ENCODE results near the gene LIMS2. TPM values are rescaled to one million over a fixed set of nuclear protein-coding genes. Genes with fewer than 3 reads are reported as not detected.

LIMS2 gene
- total and polyA plus RNA-seq, 10 donors: 62.5 to 437 (median 115) TPM

DNA sequence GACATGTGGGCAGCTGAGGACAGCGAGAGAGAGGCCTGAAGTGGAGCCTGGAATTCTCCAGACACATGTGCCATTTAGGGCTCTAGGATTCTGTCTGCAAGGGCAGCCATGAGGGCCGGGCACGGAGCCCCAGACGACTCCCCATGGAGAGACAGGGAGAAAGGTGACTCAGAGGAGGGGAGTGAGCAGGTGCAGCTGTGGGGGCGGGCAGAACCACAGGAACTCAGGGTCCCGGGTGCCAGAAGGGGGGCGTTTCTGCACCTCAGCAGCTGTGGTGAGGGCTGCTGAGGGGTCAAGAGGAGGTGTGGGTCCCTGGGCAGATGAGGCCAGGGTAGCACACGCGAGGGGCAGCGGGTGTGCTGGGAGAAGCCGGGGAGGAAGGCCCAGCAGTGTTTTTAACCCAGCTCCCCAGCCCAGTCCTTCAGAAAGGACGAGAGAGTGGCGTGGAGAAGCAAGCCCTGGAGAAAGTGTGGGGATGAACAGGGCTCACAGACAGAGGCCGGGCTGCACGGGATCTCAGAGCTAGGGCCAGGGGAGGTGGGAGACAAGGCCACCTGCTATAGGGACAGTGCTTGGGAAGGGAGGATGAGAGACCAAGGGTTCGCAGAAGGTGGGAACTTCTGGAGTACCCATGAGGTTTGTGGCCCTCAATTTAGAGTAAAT is 21.8 kb downstream of the LIMS2 start:
- no peak for TF ChIP-seq POLR2AphosphoS5 (IDR thresholded peaks at IDR 0.05)
- TF ChIP-seq POLR2A (IDR thresholded peaks at IDR 0.05): no peak
- TF ChIP-seq, protein P1, sequence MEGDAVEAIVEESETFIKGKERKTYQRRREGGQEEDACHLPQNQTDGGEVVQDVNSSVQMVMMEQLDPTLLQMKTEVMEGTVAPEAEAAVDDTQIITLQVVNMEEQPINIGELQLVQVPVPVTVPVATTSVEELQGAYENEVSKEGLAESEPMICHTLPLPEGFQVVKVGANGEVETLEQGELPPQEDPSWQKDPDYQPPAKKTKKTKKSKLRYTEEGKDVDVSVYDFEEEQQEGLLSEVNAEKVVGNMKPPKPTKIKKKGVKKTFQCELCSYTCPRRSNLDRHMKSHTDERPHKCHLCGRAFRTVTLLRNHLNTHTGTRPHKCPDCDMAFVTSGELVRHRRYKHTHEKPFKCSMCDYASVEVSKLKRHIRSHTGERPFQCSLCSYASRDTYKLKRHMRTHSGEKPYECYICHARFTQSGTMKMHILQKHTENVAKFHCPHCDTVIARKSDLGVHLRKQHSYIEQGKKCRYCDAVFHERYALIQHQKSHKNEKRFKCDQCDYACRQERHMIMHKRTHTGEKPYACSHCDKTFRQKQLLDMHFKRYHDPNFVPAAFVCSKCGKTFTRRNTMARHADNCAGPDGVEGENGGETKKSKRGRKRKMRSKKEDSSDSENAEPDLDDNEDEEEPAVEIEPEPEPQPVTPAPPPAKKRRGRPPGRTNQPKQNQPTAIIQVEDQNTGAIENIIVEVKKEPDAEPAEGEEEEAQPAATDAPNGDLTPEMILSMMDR (IDR thresholded peaks at IDR 0.05 in 8 of 11, conservative IDR thresholded peaks at IDR 0.05 in 3 of 11): no peak
- H3K4me3 ChIP-seq: no peak overlapping the region
- H3K27ac ChIP-seq: peak overlapping the region in 4 of 8 donors; percentile 39 to 87 (median 58)
- DNase-seq: no peak
- no peaks in the 10 kb centered on the region for H3K9me3 ChIP-seq
- intact Hi-C loops (cut with DNase I; ENCODE audit: low total_unique reads): no loop called here
- 77 to 82% (median 80%) methylated on average over 15 to 16 of the region's 16 CpGs for WGBS, 5 donors
- no peaks in the 10 kb centered on the region for H3K27me3 ChIP-seq (replicated peaks in 1 of 7)
- H3K4me1 ChIP-seq: peaks cover 14 to 95% (median 68%) of the 10 kb centered on the region in 6 donors
- peaks cover 0 to 65% (median 0%) of the 10 kb centered on the region in 6 donors for H3K36me3 ChIP-seq

DNA sequence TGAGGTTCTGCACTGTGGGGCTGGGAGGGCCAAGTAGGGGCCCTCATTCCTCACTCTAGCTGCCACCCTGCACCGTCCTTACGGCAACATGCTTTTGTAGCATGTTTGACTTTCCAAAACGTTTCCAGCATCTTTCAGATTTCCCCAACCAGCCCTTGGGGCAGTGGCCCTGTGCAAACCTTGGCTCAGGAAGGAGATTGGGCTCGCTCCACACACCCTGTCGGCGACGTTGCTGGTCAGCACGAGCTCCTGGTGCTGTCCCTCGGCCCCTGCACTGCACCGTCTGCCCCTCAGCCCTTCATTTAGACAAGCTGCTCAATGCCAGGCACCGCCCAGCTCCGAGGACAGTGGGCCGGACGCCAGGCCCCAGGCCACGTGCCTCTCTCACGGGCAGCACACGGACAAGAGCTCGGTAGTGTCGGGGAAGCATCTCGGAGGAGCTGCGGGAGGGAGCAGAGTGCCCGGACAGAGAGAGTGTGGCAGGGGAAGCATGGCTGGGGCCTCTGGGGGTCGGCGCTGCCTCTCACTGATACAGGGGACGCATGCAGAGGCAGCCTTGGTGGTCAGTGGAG is 22.5 kb downstream of the LIMS2 start:
- H3K4me1 ChIP-seq: peaks cover 18 to 95% (median 71%) of the 10 kb centered on the region in 6 donors
- TF ChIP-seq, protein P1 (IDR thresholded peaks at IDR 0.05 in 8 of 11, conservative IDR thresholded peaks at IDR 0.05 in 3 of 11): no peak
- TF ChIP-seq POLR2AphosphoS5 (IDR thresholded peaks at IDR 0.05): peak in 2 of 3 donors; percentile 46 to 56
- peak overlapping the region in 6 of 8 donors; percentile 0 to 87 (median 44) for H3K27ac ChIP-seq
- H3K27me3 ChIP-seq (replicated peaks in 1 of 7): no peaks in the 10 kb centered on the region
- intact Hi-C loops (cut with DNase I; ENCODE audit: low total_unique reads): no loop called here
- peak; percentile 76 for DNase-seq
- H3K4me3 ChIP-seq: no peak overlapping the region
- WGBS, 5 donors: 70 to 81% (median 75%) methylated on average over 25 of the region's 25 CpGs
- H3K36me3 ChIP-seq: peaks cover 0 to 62% (median 0%) of the 10 kb centered on the region in 6 donors
- H3K9me3 ChIP-seq: no peaks in the 10 kb centered on the region

DNA sequence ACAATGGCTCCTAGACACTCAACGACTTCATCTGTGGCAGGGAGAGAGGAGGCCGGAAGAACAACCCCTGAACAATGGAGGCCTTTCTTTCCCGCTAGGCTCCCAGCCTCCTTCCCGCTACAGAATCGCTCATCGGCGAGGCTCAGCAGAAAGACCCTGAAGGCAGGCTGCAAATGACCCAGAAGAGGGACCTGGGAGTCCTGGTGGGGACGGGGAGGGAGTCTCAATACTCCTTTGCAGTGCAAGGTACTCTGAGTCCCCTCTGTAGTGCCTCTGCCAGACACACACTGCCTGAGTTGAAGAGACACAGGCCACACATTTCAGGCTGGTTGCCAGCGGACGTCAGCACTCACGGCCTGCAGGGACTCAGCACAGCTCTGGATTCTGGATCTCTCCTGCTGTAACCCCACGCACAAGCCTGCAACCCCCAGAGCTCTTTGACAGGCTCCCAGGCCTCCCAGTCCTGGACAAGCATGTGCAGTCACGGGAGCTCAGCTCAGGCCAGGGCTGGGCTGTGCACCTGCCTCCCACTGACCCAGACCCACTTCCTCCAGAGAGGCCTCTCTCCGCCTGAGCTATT is 23.3 kb downstream of the LIMS2 start:
- Histone ChIP-seq H3K27ac (peak overlapping the region in 6 of 8 donors; percentile 0 to 87 (median 44)), H3K9me3 (no peaks in the 10 kb centered on the region), H3K27me3 (replicated peaks in 1 of 7) (no peaks in the 10 kb centered on the region), H3K4me1 (peaks cover 20 to 95% (median 71%) of the 10 kb centered on the region in 6 donors), H3K4me3 (no peak overlapping the region), H3K36me3 (peaks cover 0 to 54% (median 0%) of the 10 kb centered on the region in 6 donors)
- intact Hi-C loops (cut with DNase I; ENCODE audit: low total_unique reads): no loop called here
- TF ChIP-seq POLR2A (IDR thresholded peaks at IDR 0.05) (no peak), POLR2AphosphoS5 (IDR thresholded peaks at IDR 0.05) (peak in 2 of 3 donors; percentile 21 to 39)
- TF ChIP-seq, protein P1 (IDR thresholded peaks at IDR 0.05 in 8 of 11, conservative IDR thresholded peaks at IDR 0.05 in 3 of 11): no peak
- peak; percentile 76 for DNase-seq
- WGBS, 5 donors: 66 to 79% (median 71%) methylated on average over 13 to 14 of the region's 14 CpGs

DNA sequence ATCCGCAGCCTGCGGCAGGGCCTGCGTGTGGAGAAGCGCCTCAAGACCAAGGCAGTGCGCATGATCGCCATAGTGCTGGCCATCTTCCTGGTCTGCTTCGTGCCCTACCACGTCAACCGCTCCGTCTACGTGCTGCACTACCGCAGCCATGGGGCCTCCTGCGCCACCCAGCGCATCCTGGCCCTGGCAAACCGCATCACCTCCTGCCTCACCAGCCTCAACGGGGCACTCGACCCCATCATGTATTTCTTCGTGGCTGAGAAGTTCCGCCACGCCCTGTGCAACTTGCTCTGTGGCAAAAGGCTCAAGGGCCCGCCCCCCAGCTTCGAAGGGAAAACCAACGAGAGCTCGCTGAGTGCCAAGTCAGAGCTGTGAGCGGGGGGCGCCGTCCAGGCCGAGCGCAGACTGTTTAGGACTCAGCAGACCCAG is 23.9 kb downstream of the LIMS2 start:
- Histone ChIP-seq H3K9me3 (no peaks in the 10 kb centered on the region), H3K36me3 (peaks cover 0 to 51% (median 0%) of the 10 kb centered on the region in 6 donors), H3K4me3 (no peak overlapping the region), H3K27ac (peak overlapping the region in 4 of 8 donors; percentile 5 to 87 (median 54)), H3K27me3 (replicated peaks in 1 of 7) (no peaks in the 10 kb centered on the region), H3K4me1 (peaks cover 21 to 95% (median 71%) of the 10 kb centered on the region in 6 donors)
- intact Hi-C loops (cut with DNase I; ENCODE audit: low total_unique reads): no loop called here
- TF ChIP-seq, protein P1 (IDR thresholded peaks at IDR 0.05 in 8 of 11, conservative IDR thresholded peaks at IDR 0.05 in 3 of 11): no peak
- no peak for TF ChIP-seq POLR2A (IDR thresholded peaks at IDR 0.05)
- TF ChIP-seq POLR2AphosphoS5 (IDR thresholded peaks at IDR 0.05): peak in 2 of 3 donors; percentile 3 to 35
- peak; percentile 77 for DNase-seq
- WGBS, 5 donors: 91 to 94% (median 93%) methylated on average over 28 to 29 of the region's 29 CpGs

Measured in spleen (tissue), 11 donors.